ENCODE data around the gene OR10H4. TPM values are rescaled to one million over a fixed set of nuclear protein-coding genes. Genes with fewer than 3 reads are reported as not detected.

OR10H4 gene
- total and polyA plus RNA-seq, 2 of the 8 experiments (the other 6 are each of a cell fraction or from before 2014, with no cell fraction given) = not detected

GRCh38 chr19:15995536-15995935 lies 46.7 kb downstream of the OR10H4 start (continued):
- TF ChIP-seq CHD7 (IDR thresholded peaks at IDR 0.05; ENCODE audit: insufficient replicate concordance, low read length) (no peak), RAD21 (IDR thresholded peaks at IDR 0.05 in 1 of 2, conservative IDR thresholded peaks at IDR 0.05 in 1 of 2; ENCODE audit: low read depth in 2 of 2, low read length in 2 of 2) (no peak), NANOG (IDR thresholded peaks at IDR 0.05; ENCODE audit: insufficient read depth, low read depth, low read length, poor library complexity, severe bottlenecking) (no peak), GABPA (IDR thresholded peaks at IDR 0.05; ENCODE audit: borderline replicate concordance, insufficient read depth, low read length) (no peak), SAP30 (IDR thresholded peaks at IDR 0.05; ENCODE audit: insufficient read depth, insufficient replicate concordance, low read length) (no peak), CTBP2 (IDR thresholded peaks at IDR 0.05; ENCODE audit: borderline replicate concordance, insufficient read depth, insufficient read length, low read length) (no peak), RXRA (IDR thresholded peaks at IDR 0.05; ENCODE audit: insufficient read depth, low read depth, low read length) (no peak)

Measured in H1 (cell line).